Measurements from ENCODE around the gene FCN2. TPM values are rescaled to one million over a fixed set of nuclear protein-coding genes. Genes with fewer than 3 reads are reported as not detected.
A peak's percentile ranks its signal among the peaks of the same experiment; 100 is the strongest.

Gene FCN2
- total RNA-seq, 6 donors from 2014 or later, result not detected

DNA sequence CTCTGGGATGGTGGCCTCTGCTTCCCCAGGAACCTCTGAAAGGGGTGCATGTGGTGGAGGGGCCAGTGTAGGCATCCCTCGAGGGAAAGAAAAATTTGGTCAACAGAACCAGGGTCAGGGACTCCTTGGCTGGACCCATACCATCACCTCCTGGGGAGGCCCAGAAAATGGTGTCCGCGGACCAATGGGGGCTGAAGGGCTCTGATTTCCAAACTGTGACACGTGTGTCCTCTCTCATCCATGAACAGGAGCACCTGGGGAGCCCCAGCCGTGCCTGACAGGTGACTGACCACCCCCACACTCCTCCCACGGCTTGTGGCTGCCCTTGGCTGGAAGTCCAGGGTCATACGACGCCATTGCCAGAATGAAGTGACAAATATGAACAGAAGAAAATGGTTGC, 3.9 kb downstream of the FCN2 start:
- TF ChIP-seq POLR2A (IDR thresholded peaks at IDR 0.05), result no peak
- ATAC-seq (ENCODE audit: low FRiP score in 2 of 2) (no peak), DNase-seq (peak in 1 of 2 donors; percentile 10)
- Histone ChIP-seq H3K9me3 (no peaks in the 10 kb centered on the region), H3K27me3 (no peaks in the 10 kb centered on the region), H3K36me3 (no peaks in the 10 kb centered on the region), H3K4me3 (no peak overlapping the region), H3K4me1 (no peaks in the 10 kb centered on the region), H3K27ac (no peak overlapping the region)
- WGBS, 2 donors, result 79 to 87% methylated on average over 3 to 8 of the region's 8 CpGs

DNA sequence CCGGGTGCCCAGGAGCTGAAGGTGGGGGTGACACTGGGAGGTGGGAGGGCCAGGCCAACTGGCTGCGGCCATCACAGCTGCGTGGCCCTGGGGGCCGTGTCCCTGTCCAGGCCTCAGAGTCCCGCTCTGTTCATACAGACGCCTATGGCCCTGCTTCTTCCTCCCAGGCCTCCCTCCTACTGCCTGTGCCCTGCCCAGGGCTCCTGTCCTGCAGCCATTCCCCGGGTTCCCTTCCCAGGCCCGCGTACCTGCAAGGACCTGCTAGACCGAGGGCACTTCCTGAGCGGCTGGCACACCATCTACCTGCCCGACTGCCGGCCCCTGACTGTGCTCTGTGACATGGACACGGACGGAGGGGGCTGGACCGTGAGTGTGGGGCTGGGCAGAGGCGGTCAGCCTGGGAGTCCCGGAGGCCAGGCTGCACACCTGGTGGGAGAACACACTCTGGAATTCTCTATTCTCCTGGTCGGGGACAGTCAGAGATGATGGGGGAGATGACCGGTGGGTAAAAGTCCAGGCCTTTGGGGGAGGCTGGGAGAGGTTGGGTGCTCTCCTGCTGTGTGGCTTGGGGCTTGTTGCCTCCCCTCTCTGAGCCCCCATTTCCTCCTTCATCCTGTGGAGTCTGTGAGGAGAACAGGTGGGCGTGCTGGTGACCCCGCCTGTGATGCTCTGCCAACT, 4.5 kb downstream of the FCN2 start:
- Histone ChIP-seq H3K4me1 (no peaks in the 10 kb centered on the region), H3K4me3 (no peak overlapping the region), H3K36me3 (no peaks in the 10 kb centered on the region), H3K9me3 (no peaks in the 10 kb centered on the region), H3K27me3 (no peaks in the 10 kb centered on the region), H3K27ac (no peak overlapping the region)
- DNase-seq (peak in 1 of 2 donors; percentile 49), ATAC-seq (ENCODE audit: low FRiP score in 2 of 2) (no peak)
- TF ChIP-seq, protein P1, sequence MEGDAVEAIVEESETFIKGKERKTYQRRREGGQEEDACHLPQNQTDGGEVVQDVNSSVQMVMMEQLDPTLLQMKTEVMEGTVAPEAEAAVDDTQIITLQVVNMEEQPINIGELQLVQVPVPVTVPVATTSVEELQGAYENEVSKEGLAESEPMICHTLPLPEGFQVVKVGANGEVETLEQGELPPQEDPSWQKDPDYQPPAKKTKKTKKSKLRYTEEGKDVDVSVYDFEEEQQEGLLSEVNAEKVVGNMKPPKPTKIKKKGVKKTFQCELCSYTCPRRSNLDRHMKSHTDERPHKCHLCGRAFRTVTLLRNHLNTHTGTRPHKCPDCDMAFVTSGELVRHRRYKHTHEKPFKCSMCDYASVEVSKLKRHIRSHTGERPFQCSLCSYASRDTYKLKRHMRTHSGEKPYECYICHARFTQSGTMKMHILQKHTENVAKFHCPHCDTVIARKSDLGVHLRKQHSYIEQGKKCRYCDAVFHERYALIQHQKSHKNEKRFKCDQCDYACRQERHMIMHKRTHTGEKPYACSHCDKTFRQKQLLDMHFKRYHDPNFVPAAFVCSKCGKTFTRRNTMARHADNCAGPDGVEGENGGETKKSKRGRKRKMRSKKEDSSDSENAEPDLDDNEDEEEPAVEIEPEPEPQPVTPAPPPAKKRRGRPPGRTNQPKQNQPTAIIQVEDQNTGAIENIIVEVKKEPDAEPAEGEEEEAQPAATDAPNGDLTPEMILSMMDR (IDR thresholded peaks at IDR 0.05), result no peak
- TF ChIP-seq EP300 (IDR thresholded peaks at IDR 0.05) (no peak), POLR2A (IDR thresholded peaks at IDR 0.05) (no peak), POLR2AphosphoS5 (IDR thresholded peaks at IDR 0.05) (no peak)
- 89 to 93% methylated on average over 6 to 21 of the region's 22 CpGs for WGBS, 2 donors

DNA sequence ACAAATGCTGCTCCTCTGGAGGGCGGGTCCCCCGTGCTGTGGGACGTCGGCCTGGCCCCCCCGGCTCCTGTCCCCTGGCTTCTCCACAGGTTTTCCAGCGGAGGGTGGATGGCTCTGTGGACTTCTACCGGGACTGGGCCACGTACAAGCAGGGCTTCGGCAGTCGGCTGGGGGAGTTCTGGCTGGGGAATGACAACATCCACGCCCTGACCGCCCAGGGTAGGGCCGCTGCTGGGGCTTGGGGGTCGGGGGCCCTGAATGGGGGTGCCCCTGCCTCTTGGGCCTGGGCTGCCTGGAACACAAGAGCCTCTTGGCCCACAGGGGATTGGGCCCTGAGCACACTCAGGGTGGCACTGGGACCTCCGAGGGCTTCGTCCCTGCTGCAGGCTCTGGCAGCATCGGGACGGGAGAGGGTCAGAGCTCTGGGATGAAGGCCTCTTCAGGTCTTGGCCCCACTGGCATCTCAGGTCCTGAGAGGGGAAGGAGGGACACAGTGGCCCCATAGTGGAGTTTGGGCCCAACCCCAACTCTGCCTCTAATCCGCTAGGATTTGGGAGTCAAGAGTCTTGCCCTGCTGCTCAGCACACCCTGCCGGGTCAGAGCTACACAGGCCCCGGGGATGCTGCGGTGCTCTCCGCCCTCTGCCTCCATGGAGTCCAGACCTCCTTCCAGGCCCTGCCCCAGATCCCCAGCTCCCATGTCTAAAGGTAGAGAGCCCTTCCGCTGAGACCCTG, 5.2 kb downstream of the FCN2 start:
- H3K27ac ChIP-seq, result no peak overlapping the region
- ATAC-seq (ENCODE audit: low FRiP score in 2 of 2) (no peak), DNase-seq (peak; percentile 12 to 64)
- H3K36me3 ChIP-seq, result no peaks in the 10 kb centered on the region
- TF ChIP-seq EP300 (IDR thresholded peaks at IDR 0.05) (no peak), POLR2AphosphoS5 (IDR thresholded peaks at IDR 0.05) (no peak), POLR2A (IDR thresholded peaks at IDR 0.05) (no peak)
- TF ChIP-seq, protein P1 (IDR thresholded peaks at IDR 0.05), result no peak
- no peak overlapping the region for H3K4me3 ChIP-seq
- no peaks in the 10 kb centered on the region for H3K27me3 ChIP-seq
- no peaks in the 10 kb centered on the region for H3K9me3 ChIP-seq
- no peaks in the 10 kb centered on the region for H3K4me1 ChIP-seq
- WGBS, 2 donors, result 89 to 91% methylated on average over 7 to 24 of the region's 24 CpGs

DNA sequence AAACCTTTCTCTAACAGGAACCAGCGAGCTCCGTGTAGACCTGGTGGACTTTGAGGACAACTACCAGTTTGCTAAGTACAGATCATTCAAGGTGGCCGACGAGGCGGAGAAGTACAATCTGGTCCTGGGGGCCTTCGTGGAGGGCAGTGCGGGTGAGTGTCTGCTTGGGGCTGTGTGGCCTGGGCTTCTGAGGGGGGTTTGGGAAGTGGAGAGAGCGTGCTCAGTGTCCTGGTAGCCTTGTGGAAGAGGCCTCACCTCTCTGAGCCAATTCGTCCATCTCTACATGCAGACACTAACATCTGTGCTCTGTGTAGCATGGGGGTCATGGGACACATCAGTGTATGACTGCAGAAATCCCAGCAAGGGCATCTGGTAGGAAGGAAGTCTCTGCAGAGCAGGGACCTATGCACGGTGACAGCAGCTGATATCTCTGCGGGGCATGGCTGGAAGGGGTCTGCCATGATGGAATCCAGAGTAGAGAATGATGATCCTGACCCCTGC, 5.9 kb downstream of the FCN2 start:
- Histone ChIP-seq H3K27ac (no peak overlapping the region), H3K9me3 (no peaks in the 10 kb centered on the region), H3K27me3 (no peaks in the 10 kb centered on the region), H3K4me1 (no peaks in the 10 kb centered on the region), H3K4me3 (no peak overlapping the region), H3K36me3 (no peaks in the 10 kb centered on the region)
- ATAC-seq (ENCODE audit: low FRiP score in 2 of 2) (no peak), DNase-seq (peak in 1 of 2 donors; percentile 10)
- 90% methylated on average over 10 to 11 of the region's 11 CpGs for WGBS, 2 donors
- no peak for TF ChIP-seq EP300 (IDR thresholded peaks at IDR 0.05)
- no peak for TF ChIP-seq POLR2A (IDR thresholded peaks at IDR 0.05)
- TF ChIP-seq POLR2AphosphoS5 (IDR thresholded peaks at IDR 0.05), result no peak
- TF ChIP-seq, protein P1 (IDR thresholded peaks at IDR 0.05), result no peak

DNA sequence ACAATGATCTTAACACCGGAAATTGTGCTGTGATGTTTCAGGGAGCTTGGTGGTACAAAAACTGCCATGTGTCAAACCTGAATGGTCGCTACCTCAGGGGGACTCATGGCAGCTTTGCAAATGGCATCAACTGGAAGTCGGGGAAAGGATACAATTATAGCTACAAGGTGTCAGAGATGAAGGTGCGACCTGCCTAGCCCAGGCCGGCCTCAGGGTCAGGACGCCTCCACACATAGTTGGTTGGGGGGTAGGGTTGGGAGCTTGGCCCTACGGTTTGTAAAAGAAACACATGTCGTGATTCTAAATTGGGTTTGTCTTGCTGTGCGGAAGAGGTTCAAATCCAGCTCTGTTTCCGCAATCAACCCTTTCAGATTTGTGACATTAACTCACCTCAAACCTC, 6.6 kb downstream of the FCN2 start:
- DNase-seq, result no peak
- Histone ChIP-seq H3K4me1 (no peaks in the 10 kb centered on the region), H3K9me3 (no peaks in the 10 kb centered on the region), H3K27ac (no peak overlapping the region), H3K27me3 (no peaks in the 10 kb centered on the region), H3K4me3 (no peak overlapping the region), H3K36me3 (no peaks in the 10 kb centered on the region)
- TF ChIP-seq EP300 (IDR thresholded peaks at IDR 0.05) (no peak), POLR2A (IDR thresholded peaks at IDR 0.05) (no peak), POLR2AphosphoS5 (IDR thresholded peaks at IDR 0.05) (no peak)
- TF ChIP-seq, protein P1 (IDR thresholded peaks at IDR 0.05), result no peak
- ATAC-seq (ENCODE audit: low FRiP score in 2 of 2), result no peak
- 86 to 95% methylated on average over 10 of the region's 10 CpGs for WGBS, 2 donors

Measured in upper lobe of left lung (tissue), 6 donors.